A673 (cell line): ENCODE data around the gene RELL1.

Experiments
- CTCF ChIP-seq: fragments of 300-800, 200-600 bp; sonication (generic); conservative IDR thresholded peaks from 2 replicates; pipeline ENCODE4 v1.5.1; 2017; ENCODE audit warnings: low read depth, mild to moderate bottlenecking, antibody characterized with exemption, low read length, moderate library complexity, mixed read lengths
- EZH2 ChIP-seq: fragments of 200-600 bp; sonication (generic); IDR thresholded peaks from 2 replicates; pipeline ENCODE4 v1.6.1; 2017; ENCODE audit warnings: borderline replicate concordance, low read depth, mild to moderate bottlenecking, mixed read lengths, antibody characterized with exemption, low read length; ENCODE audit not compliant: poor library complexity, severe bottlenecking

GRCh38 chr4:37686373-37687193 is at the start of gene RELL1:
- TF ChIP-seq EZH2 (no peak), CTCF (no peak)
